CD4-positive, alpha-beta T cell treated with Interleukin-21 for 1 hour (primary cell): ENCODE data around the gene COL21A1.
"Not testable (repeated sequence)": the region's sequence is repeated elsewhere in the genome, so short reads cannot be mapped to it uniquely, and the experiment has no call there.

Source experiments
- DNase-seq: peaks from one replicate; pipeline ENCODE4 v3.0.0-alpha.2; 2020

Gene COL21A1

GRCh38 chr6:56246881-56247653 lies at the start of gene COL21A1:
Gene COL21A1, minus strand, starts transcription at chr6:56247580. Its CDS starts 64,962 bp downstream, at chr6:56182618.
- DNase-seq, result no peak

GRCh38 chr6:56293781-56294180 lies 46.4 kb upstream of the COL21A1 start:
- no peak for DNase-seq

- no peak for DNase-seq
Observed at GRCh38 chr6:56292505-56293181, 45.3 kb upstream of the COL21A1 start.

GRCh38 chr6:56291302-56291917 lies 44.0 kb upstream of the COL21A1 start:
- no peak for DNase-seq

- no peak for DNase-seq
Observed at GRCh38 chr6:56289721-56290120, 42.3 kb upstream of the COL21A1 start.

GRCh38 chr6:56288347-56288746 lies 41.0 kb upstream of the COL21A1 start:
- DNase-seq, result no peak

GRCh38 chr6:56282391-56282790 lies 35.0 kb upstream of the COL21A1 start:
- DNase-seq, result no peak

- DNase-seq, result no peak
Observed at GRCh38 chr6:56280126-56280525, 32.7 kb upstream of the COL21A1 start.

GRCh38 chr6:56279331-56280080 lies 32.1 kb upstream of the COL21A1 start:
- DNase-seq, result no peak

GRCh38 chr6:56278171-56278591 lies 30.8 kb upstream of the COL21A1 start:
- DNase-seq, result no peak

GRCh38 chr6:56270812-56271441 lies 23.5 kb upstream of the COL21A1 start:
- DNase-seq, result no peak

GRCh38 chr6:56268266-56268665 lies 20.9 kb upstream of the COL21A1 start:
- no peak for DNase-seq

- DNase-seq, result no peak
Observed at GRCh38 chr6:56266011-56266410, 18.6 kb upstream of the COL21A1 start.

- no peak for DNase-seq
Observed at GRCh38 chr6:56263596-56264315, 16.4 kb upstream of the COL21A1 start.

- DNase-seq, result not testable (repeated sequence)
Observed at GRCh38 chr6:56260593-56260992, 13.2 kb upstream of the COL21A1 start.

GRCh38 chr6:56259234-56260077 lies 12.1 kb upstream of the COL21A1 start:
- no peak for DNase-seq

- no peak for DNase-seq
Observed at GRCh38 chr6:56255349-56255748, 8.0 kb upstream of the COL21A1 start.

- DNase-seq, result no peak
Observed at GRCh38 chr6:56250266-56250665, 2.9 kb upstream of the COL21A1 start.

GRCh38 chr6:56247654-56248122 lies 308 bp upstream of the COL21A1 start:
- DNase-seq, result no peak

GRCh38 chr6:56246541-56246880 lies 869 bp downstream of the COL21A1 start:
- DNase-seq, result no peak

GRCh38 chr6:56245903-56246351 lies 1.5 kb downstream of the COL21A1 start:
- no peak for DNase-seq
